GM19395 (cell line): ENCODE results near the gene ERG28.

Experiments used
- ATAC-seq: cut with Tn5 transposase; IDR thresholded peaks from one replicate; pipeline ENCODE4 v1.9.1; 2021; ENCODE audit warnings: mild to moderate bottlenecking, moderate library complexity; ENCODE audit not compliant: unreplicated experiment

Gene ERG28

DNA sequence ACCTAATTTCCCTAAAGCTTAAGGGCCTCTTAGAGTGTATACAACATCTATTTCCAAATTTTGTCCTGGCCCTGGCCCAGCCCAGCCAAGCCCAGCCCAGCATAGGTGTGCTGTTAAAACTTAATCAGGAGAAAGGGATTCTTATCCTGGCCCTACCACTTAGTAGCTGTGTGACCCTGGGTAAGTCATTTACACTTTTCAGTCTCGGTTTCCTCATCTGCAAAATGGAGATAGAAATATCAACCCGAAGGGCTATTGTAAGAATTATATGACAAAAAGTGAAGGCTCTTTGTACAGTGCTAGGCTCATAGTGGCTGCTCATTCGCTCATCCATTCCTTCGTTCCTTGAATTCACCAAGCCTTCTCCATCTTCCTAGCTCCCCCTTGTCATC is 442 bp downstream of the ERG28 start:
- ATAC-seq: no peak

DNA sequence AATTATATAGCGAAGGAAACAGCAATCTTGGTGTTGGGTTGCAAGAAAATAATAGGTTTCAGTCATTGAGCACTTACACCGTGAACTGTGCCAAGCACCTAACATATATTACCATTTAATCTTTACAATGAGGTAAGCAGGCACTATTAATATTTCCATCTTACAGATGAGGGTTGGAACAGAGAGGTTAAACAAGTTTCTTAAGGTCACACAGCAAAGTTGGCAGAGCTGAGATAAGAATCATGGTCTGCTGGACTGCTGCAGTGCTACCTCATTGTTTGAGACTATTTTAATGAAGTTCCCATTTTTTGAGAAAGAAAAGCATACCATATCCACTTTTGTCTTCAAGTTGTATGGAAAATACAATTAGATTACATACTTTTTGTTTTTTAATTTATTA is 1.7 kb downstream of the ERG28 start:
- ATAC-seq: no peak

DNA sequence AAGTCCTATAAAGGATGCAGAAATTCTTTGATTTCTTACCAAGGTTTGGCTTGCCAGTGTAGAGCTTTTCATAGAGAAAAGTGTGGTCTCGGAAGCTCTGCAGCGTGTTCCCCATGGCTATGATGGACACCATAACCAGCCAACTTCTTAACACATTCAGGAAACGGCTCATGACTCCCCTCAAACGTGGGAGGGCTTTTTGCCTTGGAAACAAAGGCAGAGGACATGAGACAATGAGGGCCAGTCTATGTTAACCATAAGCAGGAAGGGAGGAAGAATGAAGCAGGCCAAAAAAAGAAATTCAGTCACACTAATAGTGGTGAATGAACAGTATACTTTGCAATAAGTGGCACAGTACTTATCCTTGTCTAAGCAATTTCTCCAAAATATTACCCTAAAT is 3.3 kb downstream of the ERG28 start:
- no peak for ATAC-seq

DNA sequence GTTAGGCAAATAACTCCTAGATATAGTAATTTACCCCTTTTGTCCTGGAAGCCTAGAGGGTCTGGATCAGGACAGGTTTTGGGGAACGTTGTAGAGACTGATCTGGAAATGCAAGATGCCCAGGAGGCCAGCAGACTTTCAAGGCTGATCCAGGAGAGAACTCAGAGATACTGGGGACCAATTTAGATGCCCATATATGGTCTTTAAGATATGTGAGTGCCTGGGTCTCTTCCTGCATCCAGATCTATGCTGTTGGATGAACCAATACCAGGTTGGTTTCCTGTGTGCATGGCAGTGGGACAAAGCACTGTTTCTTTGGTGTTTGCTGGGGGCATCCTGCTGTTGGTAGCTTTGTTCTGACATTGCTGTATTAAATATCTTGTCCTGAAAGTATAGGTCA is 5.4 kb downstream of the ERG28 start:
- no peak for ATAC-seq

DNA sequence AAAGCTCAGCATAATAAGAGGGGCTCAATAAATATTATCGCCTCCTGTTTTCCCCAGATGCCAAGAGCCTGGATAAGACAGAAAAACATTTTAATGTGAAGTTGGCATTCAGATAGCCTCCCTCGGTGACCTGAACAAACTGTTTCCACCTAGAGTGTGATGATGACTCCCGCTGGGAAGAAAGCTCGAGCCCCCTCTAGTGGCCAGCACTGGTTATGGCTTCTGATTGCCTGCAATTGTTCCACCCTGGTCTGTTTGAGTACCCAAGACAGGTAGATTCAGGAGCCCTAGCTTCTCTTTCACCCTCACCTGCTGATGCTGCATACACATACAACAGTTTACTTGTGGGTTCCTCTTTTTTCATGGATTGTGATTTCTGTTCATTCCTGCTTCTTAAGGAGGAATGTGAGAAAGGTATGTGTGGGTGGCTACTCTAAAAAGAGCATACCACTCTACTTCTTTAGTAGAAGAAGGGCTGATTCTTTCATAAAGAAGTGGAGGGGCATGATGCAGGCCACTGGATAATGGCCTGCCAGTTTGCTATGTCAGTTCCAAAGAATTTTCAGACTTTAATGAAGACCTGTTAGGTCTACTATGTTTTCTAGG is 6.4 kb downstream of the ERG28 start:
- peak; percentile 75 for ATAC-seq

DNA sequence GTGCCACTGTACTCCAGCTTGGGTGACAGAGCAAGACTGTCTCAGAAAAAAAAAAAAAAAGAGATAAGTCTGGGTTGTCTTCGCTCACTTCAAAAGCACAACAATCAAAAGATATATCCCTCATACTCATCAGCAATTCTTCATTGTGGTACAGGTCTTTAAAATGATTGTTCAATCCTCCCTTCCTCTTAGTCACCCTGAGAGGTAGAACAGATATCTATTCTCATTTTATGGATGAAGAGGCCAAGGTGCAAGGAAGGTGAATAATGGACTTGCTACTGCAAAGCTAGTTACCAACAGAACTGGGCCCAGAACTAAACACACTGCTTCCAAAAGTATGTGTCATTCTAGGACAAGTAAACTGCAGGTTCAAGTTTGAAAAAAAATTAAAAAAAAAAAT is 7.1 kb downstream of the ERG28 start:
- no peak for ATAC-seq

DNA sequence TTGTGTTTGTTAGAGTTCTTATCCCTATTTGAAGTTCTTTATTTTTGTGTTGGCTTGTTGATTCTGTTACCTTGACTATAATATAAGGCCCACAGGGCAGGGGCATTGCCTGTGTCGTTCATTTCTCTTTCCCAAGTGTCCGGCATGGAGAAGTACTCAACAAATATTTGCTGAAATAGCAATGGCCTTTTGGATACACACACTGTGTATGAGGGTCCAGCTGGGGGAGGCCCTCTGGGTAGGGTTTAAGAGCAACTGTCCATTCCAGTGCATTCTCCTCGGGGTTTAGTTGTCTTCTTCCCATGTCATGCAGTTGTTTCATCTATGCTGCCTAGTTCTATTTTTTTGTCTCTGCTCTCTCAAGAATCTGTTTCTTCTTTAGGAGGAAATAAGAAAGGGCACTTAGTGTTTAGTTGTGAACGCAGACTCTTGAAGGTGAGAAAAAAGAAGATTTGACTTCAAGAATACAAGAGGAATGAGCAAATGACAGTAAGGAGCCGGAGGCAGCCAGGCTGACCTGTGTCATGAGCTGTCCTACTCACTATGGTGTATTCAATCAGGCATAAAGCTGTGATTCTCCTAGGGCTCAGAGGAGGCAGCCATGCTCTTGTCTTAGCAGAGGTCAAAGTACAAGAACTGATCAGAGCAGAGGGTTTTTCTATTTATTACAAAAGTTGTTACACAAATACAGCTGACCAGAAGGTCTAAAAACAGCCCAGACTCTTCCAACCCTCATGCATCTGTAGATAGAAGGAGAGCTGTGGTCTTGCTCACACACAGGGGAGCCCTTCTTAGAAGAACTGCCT is 10.2 kb downstream of the ERG28 start:
- no peak for ATAC-seq

DNA sequence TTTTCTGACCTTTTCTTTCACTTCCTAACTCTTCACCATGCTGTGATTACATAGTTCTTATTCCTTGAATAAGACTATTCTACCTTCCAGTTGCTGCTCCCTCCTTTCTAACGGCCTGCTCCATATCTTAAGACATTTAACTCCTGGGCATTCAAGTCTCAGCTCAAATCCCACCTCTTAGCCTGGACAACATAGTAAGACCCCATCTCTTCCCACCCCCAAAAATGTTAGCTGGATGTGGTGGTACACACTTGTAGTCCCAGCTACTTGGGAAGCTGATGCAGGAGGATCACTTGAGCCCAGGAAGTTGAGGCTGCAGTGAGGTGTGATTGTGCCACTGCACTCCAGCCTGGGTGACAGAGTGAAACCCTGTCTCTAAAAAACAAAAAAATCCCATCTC is 10.9 kb downstream of the ERG28 start:
- no peak for ATAC-seq

DNA sequence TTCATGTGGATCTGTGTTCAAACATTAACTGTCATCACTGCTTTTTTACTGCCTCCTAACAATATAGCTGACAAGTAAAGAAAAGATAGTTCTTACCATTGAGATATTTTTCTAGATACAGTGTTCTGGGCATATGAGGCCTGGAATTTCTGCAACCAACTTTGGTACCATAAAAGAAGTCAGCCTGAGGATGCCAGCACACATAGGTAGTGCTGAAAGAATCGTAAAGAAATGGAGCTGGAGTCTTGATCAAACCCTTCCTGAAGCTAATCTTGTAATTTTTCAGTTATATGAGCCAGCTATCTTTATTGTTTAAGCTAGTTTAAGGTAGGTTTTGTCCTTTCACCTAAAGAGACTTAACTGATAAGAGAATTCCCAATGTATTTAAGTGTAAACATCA is 11.3 kb downstream of the ERG28 start:
- ATAC-seq: no peak

DNA sequence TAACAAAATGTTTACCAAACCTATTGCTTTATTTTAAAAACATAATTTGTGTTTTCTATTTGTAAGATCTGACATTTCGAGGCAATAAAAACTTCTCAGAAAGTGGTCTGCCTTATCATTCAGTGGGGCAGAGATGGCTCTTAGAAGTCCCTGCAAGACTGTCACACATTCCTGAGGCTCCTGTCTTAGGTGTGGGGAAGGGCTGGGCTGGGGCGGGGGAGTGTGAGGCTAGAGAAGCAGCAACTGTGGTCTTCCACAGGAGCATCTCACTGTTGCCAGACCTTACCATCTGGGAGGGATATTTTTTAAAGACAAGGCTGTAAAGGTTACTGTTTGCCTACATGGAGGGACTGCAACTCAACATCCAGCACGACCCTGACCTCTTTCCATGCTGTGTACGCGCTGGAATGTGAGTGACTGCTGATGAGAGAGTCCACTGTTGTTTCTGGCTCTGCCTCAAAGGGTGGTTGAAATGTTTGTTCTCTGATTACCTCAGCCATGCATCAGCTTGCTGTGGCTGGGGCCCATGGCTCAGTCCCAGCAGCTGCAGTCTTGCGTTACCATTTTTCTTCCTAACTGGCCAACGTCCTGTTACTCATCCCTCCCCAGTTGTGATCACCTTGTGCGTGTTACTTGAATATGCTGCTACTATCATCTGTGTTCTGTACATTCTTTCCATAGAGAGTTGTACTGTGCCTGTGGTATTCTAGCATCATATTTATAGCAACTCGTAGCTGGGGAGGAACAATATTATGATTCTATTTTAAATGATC is 12.4 kb downstream of the ERG28 start:
- ATAC-seq: no peak

DNA sequence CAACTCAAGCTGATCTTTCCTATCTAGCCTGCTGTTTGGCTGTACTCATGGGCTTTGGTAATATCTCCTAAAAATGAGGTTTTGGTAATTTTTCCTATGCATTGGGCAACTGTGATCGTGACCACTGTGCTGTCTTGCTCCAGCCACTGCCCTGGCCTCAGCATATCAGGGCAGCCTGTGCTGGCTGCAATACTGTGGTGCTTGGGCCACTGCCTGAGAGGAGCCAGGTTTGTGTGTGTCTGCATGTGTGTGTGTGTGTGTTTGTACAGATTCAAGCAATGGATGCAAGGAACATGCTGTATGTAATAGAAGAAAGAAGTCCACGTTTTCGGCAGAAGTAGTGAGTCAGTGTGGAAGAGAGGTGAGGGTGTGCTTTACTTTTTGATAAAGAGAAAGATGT is 13.0 kb downstream of the ERG28 start:
- no peak for ATAC-seq

DNA sequence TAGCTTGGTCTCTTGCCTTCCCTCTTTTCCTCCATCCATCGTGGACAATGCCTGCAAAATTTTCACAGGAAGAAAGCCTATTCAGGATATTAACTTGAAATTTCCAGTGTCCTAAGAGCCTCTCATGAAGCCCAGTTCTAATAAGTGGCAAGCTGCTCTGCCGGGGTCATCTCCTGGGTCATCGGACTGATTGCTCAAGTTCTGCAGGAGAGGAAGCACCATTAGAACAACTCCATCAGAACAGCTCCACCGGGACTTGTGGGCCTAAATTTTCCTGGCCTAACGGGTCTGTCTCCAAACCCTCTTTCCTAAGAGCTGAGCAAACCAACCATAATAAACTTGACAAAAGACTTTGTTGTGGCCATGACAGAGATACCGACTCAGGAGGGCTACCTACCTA is 13.9 kb downstream of the ERG28 start:
- no peak for ATAC-seq

DNA sequence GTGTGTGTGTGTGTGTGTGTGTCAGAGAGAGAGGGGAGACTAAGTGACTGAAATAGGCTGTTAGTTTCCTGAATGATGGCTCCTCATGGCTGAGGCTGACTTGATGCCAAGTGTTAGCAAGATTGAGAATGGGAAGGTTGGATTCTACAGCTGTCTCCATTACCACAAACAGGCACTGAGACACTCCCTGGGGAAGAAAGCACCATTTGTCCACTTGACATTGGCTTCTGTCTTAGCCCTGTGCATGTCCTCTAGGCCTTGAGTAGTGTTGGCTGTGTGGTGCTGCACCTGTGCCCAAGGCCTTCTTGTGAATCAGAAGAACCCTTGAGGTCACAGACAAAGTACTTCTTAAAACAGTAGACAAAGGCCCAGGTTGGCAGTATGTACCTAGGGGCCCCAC is 15.6 kb downstream of the ERG28 start:
- ATAC-seq: no peak

DNA sequence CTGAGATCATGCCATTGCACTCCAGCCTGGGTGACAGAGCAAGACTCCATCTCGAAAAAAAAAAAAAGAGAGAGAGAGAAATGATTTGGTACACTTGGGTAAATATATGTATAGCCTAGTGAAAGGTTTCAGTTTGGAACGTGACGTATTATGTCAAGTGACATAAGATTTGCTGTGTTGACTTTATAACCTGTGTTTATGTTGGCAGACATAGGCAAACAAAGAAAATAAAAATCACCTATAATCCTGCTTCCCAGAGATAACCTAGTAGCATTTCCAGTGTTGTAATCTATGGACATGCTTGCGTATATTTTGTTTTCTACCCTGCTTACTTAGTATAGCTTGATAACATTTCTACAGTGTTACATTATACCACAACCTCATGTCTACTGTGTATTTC is 16.7 kb downstream of the ERG28 start:
- no peak for ATAC-seq

DNA sequence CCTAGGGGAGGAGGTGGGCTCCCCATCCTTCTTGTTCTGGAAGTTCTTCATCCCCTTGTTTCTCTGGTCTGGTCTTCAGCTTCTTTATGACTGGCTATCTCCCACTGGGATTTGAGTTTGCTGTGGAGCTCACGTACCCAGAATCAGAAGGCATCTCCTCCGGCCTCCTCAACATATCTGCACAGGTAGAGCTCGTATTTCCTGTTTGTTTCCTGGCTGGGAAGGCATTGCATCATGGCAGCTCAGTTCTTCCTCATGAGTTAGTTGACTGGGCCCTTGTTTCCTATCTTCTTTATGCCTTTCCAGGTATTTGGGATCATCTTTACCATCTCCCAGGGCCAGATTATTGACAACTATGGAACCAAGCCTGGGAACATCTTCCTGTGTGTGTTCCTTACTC is 19.8 kb downstream of the ERG28 start:
- ATAC-seq: no peak

DNA sequence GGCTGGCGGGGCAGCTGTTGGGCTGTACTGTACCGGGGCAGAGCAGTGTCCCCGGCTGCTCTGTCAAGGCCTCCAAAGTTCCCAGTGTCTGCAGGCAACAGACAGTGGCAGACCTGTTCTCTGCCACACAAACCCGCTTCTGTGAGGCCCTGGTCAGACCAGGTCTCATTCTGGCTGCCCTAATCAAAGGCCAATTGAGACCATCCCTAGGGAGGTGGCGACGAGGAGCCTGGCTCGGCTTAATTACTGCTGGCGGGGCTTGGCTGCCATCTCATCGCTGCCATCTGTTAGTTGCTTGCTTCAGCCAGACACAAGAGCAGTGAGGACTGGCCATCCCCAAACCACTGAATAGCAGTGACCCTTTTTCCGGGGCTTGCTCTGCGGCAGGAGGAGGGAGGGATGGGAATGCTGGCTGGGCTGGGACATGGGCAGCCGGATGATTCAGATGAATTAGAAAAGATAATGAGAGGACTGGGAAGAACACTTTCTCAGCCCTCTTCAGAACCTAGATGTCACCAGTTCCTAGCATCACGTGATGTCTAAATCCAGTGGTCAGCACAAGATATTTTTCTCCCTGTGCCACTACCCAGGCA is 24.5 kb downstream of the ERG28 start:
- no peak for ATAC-seq

DNA sequence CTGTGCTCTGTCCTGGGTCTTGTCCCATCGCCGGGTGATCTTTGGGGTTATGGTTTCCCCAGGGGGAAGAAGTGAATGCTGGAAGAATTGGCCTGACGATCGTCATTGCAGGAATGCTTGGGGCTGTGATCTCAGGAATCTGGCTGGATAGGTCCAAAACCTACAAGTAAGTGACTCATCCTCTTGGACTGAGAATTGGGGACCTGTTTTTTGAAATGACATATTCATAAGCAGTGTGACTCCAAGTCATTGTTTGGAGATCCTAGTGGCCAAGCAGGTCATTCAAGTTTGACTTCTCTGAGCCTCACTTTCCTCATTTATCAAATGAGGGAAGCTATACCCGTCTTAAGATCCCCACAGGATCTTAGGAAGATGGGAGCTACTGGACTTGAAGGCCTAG is 25.8 kb downstream of the ERG28 start:
- no peak for ATAC-seq

DNA sequence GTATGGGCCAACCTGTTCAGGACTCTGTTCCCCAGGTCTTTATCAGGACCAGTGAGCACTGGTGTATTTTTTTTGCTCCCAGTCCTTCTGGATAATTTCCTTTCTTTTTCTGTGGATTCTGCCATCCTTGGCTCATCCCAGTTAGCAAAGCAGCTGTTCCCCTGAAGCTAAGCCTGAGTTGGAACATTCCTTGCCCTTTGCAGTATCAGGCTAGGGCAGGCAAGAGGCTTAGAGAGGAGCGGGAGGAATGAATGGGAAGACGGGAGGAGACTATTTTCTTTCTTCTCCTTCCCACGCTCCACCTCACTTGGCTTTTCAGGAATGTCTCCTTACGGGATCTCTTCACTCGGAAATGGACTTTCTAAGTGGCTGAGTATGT is 29.2 kb downstream of the ERG28 start:
- ATAC-seq: no peak

DNA sequence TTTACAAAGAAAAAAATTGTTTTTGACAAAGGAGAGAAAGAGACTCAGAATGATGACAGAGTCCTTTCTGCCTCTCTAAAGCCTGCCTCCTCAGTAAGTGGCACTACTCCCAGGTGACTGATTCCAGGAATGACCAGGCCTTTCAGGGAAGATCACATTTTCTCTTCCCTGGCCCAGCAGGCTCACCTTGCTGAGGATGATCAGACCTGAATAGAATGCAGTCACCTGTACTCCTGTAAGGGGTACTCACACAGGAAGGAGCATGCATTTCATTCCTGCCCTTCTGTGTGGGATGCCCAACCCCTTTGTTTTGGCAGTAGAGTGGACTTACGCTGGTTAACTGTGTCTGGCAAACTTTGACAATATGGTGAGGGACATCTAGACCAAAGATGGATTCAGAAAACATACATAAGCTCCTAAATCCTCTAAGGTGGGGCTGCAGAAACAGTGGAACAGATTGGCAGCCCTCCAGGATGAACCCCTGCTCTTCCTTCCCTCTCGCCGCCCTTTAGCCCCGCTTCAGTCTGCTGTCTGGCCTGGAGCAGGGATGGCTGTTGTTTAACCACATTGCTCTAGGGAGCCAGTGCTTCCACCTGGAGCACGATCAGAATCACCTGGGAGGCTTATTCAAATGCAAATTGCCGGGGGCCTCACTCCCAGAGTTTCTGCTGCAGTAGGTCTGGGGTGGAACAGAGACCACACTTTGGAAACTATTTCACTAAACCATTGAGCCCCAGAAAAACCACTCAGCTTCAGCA is 29.8 kb downstream of the ERG28 start:
- ATAC-seq: no peak

DNA sequence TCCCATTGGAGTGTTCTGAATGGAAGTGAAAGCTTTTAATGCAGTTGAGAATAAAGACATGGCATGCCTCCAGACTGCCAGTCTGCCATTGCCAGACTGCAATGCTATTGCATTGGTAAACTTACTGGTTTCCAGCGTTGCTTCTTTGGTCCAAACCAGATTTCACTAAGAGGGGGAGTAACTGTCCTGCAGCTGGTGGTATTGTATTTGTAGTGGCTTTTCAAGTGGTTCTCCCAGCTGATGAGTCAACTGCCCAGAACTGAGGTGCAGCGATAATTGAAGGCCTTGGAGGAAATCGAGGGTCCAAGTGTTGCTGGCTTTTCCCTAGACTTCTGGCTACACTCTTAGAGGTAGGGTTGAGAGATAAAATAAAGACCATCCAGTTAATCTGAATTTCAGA is 31.9 kb downstream of the ERG28 start:
- ATAC-seq: no peak

DNA sequence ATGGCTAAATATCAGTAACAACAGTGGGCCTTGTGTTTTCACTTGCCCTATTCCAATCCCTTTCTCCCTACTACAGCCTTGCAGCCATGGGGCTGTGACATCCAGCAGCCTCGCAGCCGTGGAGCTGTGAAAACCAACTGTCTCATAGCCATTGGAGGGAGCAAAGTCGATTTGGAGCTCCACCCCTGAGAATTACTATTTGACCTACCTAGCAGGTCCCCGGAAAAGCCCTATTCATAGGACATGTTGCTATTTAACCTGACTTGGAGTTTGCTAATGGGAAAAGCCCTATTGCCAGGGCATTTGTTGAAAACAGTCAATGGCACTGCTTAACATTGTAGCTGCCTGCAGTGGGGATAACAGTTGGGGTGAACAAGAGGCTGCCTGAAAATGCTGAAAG is 33.3 kb downstream of the ERG28 start:
- no peak for ATAC-seq
